ENCODE data around the gene TATDN2.

- TF ChIP-seq CTCF (conservative IDR thresholded peaks at IDR 0.05; ENCODE audit: low read length) (no peak), EZH2phosphoT487 (IDR thresholded peaks at IDR 0.05; ENCODE audit: borderline replicate concordance, low read depth, low read length) (no peak)
Observed at GRCh38 chr3:10329495-10330015, 81.3 kb downstream of the TATDN2 start.
